ENCODE results near the gene HSPA9. TPM values are rescaled to one million over a fixed set of nuclear protein-coding genes. Genes with fewer than 3 reads are reported as not detected.
A peak's percentile ranks its signal among the peaks of the same experiment; 100 is the strongest.
"Not testable (repeated sequence)": the region's sequence is repeated elsewhere in the genome, so short reads cannot be mapped to it uniquely, and the experiment has no call there.

Gene HSPA9
- total and polyA plus RNA-seq, 2 experiments from 2014 or later, result 213 to 292 TPM

DNA sequence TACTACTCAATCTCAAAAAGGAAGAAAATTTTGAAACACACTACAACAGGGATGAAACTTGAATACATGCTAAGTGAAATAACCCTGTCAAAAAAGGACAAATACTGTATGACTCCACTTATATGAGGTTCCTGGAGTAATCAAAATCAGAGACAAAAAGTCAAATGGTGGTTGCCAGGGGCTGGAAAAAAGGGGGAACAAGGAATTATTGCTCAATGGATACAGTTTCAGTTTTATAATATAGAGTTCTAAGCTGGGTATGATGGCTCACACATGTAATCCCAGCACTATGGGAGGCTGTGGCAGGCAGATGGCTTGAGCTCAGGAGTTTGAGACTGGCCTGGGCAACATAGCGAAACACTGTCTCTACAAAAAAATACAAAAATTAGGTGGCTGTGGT is 61.2 kb downstream of the HSPA9 start:
- Histone ChIP-seq H3K27ac (no peak overlapping the region), H3K4me3 (no peak overlapping the region), H3K27me3 (no peaks in the 10 kb centered on the region), H3K4me1 (ENCODE audit: low read depth) (no peaks in the 10 kb centered on the region), H3K9me3 (ENCODE audit: low read depth) (no peaks in the 10 kb centered on the region), H3K36me3 (peaks cover 66% of the 10 kb centered on the region)
- TF ChIP-seq, protein P1, sequence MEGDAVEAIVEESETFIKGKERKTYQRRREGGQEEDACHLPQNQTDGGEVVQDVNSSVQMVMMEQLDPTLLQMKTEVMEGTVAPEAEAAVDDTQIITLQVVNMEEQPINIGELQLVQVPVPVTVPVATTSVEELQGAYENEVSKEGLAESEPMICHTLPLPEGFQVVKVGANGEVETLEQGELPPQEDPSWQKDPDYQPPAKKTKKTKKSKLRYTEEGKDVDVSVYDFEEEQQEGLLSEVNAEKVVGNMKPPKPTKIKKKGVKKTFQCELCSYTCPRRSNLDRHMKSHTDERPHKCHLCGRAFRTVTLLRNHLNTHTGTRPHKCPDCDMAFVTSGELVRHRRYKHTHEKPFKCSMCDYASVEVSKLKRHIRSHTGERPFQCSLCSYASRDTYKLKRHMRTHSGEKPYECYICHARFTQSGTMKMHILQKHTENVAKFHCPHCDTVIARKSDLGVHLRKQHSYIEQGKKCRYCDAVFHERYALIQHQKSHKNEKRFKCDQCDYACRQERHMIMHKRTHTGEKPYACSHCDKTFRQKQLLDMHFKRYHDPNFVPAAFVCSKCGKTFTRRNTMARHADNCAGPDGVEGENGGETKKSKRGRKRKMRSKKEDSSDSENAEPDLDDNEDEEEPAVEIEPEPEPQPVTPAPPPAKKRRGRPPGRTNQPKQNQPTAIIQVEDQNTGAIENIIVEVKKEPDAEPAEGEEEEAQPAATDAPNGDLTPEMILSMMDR (IDR thresholded peaks at IDR 0.05; ENCODE audit: low read depth, low read length), result no peak
- DNase-seq (ENCODE audit: low read depth in 1 of 2, low spot score in 1 of 2), result no peak

DNA sequence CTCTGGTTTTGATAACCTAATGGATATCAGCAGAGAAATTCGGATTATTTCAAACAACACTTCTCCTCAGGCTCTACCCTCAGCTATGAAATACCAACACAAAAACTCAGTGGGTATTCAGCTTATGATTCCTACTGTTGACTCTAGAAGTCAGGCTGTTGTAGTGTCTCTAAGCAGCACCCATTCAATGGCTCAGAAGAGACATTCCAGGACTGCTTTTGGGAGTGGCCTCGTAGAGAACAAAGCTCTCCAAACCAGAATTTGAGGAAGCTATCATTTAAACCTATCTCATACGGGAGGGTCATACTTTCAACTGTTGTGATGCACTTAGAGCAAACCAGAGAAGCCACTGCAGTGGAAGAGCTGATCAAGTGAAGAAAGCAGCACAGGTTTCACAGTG is 66.2 kb downstream of the HSPA9 start:
- DNase-seq (ENCODE audit: low read depth in 1 of 2, low spot score in 1 of 2), result no peak
- TF ChIP-seq, protein P1 (IDR thresholded peaks at IDR 0.05; ENCODE audit: low read depth, low read length), result no peak
- Histone ChIP-seq H3K36me3 (peaks cover 52% of the 10 kb centered on the region), H3K27me3 (no peaks in the 10 kb centered on the region), H3K27ac (peak overlapping the region; percentile 30), H3K4me1 (ENCODE audit: low read depth) (no peaks in the 10 kb centered on the region), H3K4me3 (no peak overlapping the region), H3K9me3 (ENCODE audit: low read depth) (no peaks in the 10 kb centered on the region)

- DNase-seq (ENCODE audit: low read depth in 1 of 2, low spot score in 1 of 2), result peak in 1 of 2 donors; percentile 83
- H3K9me3 ChIP-seq (ENCODE audit: low read depth); H3K4me3 ChIP-seq; H3K27ac ChIP-seq; H3K4me1 ChIP-seq (ENCODE audit: low read depth); H3K27me3 ChIP-seq: not testable (repeated sequence)
- peaks cover 39% of the 10 kb centered on the region for H3K36me3 ChIP-seq
Observed at GRCh38 chr5:138507485-138507884, 67.7 kb downstream of the HSPA9 start.

DNA sequence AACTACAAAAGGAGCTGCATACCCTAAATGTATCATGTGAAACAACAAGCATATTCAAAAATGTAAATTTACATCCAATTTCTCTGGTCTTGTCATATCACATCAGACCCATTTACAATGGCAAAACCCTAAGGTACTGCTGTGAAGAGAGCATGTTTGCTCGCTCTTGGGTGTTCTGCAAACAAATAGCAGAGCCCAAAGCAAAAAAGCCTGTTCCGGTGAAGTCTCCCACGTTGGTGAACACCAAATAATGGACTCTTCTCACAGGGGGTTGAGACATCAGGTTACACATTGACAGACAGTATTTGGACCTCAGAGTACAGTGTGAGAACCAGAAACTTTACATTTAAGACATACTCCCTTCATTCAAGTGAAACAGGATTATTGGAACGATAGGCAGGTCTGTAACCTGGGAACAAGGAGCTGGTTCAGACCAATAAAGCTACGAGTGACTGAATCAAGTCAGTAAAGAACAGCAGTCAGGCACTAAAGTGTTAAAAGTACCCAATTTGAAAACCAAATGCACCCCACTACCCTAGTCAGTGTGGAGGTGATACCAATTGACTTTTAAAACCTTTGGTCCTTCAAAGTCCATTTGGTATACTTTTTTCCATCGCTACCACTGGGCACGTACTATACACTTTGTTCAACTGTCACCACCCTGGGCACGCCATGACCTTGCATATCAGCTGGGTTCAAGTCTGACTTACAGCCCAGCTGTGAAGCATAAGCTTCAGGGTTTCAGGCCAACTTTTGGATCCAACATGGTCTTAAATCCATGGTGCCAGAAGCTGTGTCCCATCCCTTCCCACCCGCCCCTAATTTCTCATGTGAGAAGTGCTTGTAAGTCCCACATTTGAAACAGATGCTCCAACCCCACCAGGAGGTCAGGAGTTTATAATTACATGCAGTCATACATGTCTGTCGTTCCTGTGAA is 68.6 kb downstream of the HSPA9 start:
- TF ChIP-seq, protein P1 (IDR thresholded peaks at IDR 0.05; ENCODE audit: low read depth, low read length), result no peak
- H3K27me3 ChIP-seq, result no peaks in the 10 kb centered on the region
- peaks cover 35% of the 10 kb centered on the region for H3K36me3 ChIP-seq
- no peaks in the 10 kb centered on the region for H3K9me3 ChIP-seq (ENCODE audit: low read depth)
- H3K4me1 ChIP-seq (ENCODE audit: low read depth), result no peaks in the 10 kb centered on the region
- no peak overlapping the region for H3K27ac ChIP-seq
- H3K4me3 ChIP-seq, result no peak overlapping the region
- DNase-seq (ENCODE audit: low read depth in 1 of 2, low spot score in 1 of 2), result no peak

DNA sequence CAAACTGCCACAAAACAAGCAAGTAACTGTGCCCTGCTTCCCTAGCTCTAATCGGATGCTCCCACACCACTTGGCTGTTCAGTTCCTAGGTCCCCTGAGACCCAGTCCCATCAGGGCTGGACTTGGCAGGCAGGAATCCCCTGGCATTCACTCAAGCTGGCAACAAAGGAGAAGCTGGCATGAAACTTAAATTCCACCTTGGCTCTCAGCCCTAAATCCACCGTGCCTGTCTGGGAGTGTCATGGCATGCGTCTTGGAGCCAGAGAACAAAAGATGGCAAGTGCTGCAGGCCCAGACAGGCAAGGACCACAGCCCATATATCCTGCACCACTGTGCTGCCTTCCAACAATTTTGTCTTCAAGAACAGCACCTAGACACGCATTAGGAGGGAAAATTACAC is 70.4 kb downstream of the HSPA9 start:
- no peaks in the 10 kb centered on the region for H3K27me3 ChIP-seq
- no peaks in the 10 kb centered on the region for H3K9me3 ChIP-seq (ENCODE audit: low read depth)
- no peak overlapping the region for H3K4me3 ChIP-seq
- no peaks in the 10 kb centered on the region for H3K4me1 ChIP-seq (ENCODE audit: low read depth)
- no peak for DNase-seq (ENCODE audit: low read depth in 1 of 2, low spot score in 1 of 2)
- TF ChIP-seq, protein P1 (IDR thresholded peaks at IDR 0.05; ENCODE audit: low read depth, low read length), result no peak
- peaks cover 23% of the 10 kb centered on the region for H3K36me3 ChIP-seq
- peak overlapping the region; percentile 34 for H3K27ac ChIP-seq

Other genes with a start within 250 kb of the HSPA9 start
- gene CDC25C, start 243.6 kb downstream of the HSPA9 start, total RNA-seq, result 2.7 and 16.2 TPM in 2 replicates
- 5.0 and 18.8 TPM in 2 replicates for gene CDC25C, start 243.6 kb downstream of the HSPA9 start, polyA plus RNA-seq
- gene FAM53C, start 237.1 kb downstream of the HSPA9 start, total RNA-seq, result 31.1 and 45.4 TPM in 2 replicates
- gene FAM53C, start 237.1 kb downstream of the HSPA9 start, polyA plus RNA-seq, result 43.6 and 52.8 TPM in 2 replicates
- gene KDM3B, start 222.7 kb downstream of the HSPA9 start, total RNA-seq, result 69.4 and 99.2 TPM in 2 replicates
- 36.5 and 58.4 TPM in 2 replicates for gene KDM3B, start 222.7 kb downstream of the HSPA9 start, polyA plus RNA-seq
- gene REEP2, start 136.3 kb downstream of the HSPA9 start, total RNA-seq, result 42.2 and 56.6 TPM in 2 replicates
- 46.7 and 53.5 TPM in 2 replicates for gene REEP2, start 136.3 kb downstream of the HSPA9 start, polyA plus RNA-seq
- 11.7 and 13.9 TPM in 2 replicates for gene EGR1, start 109.9 kb downstream of the HSPA9 start, total RNA-seq
- 24.5 and 30.5 TPM in 2 replicates for gene EGR1, start 109.9 kb downstream of the HSPA9 start, polyA plus RNA-seq
- gene ETF1, start 32.2 kb downstream of the HSPA9 start, total RNA-seq, result 50.6 and 53.4 TPM in 2 replicates
- 31.2 and 37.2 TPM in 2 replicates for gene ETF1, start 32.2 kb downstream of the HSPA9 start, polyA plus RNA-seq
- gene CTNNA1, start 178.0 kb upstream of the HSPA9 start, total RNA-seq, result 260 and 304 TPM in 2 replicates
- 145 and 171 TPM in 2 replicates for gene CTNNA1, start 178.0 kb upstream of the HSPA9 start, polyA plus RNA-seq

Data from cardiac muscle cell (in vitro differentiated cells and primary cell).